HCT116 (cell line): ENCODE measurements around the gene WDR83.

Source experiments
- ATF3 ChIP-seq: IDR thresholded peaks from 2 replicates; pipeline ENCODE4 v1.6.1; 2012
- POLR2A ChIP-seq: IDR thresholded peaks from 2 replicates; pipeline ENCODE4 v1.7.0; 2011; ENCODE audit warnings: borderline replicate concordance; ENCODE audit not compliant: insufficient read depth, insufficient read length; ENCODE audit errors: extremely low read depth
- TF ChIP-seq, protein P1 (sequence below), 3 experiments: fragments of 200-600 bp in 1 of 3; sonication (generic) in 1 of 3; IDR thresholded peaks in 2 of 3; conservative IDR thresholded peaks in 1 of 3; 2 replicates each; pipeline ENCODE4 v1.5.1; 2012 to 2017; ENCODE audit warnings: low read depth in 2 of 3, low read length in 2 of 3, antibody characterized with exemption in 1 of 3, borderline replicate concordance in 1 of 3, control low read depth in 1 of 3, mild to moderate bottlenecking in 1 of 3, mixed read lengths in 1 of 3, mixed run types in 1 of 3, moderate library complexity in 1 of 3; ENCODE audit not compliant: insufficient read depth in 1 of 3

DNA sequence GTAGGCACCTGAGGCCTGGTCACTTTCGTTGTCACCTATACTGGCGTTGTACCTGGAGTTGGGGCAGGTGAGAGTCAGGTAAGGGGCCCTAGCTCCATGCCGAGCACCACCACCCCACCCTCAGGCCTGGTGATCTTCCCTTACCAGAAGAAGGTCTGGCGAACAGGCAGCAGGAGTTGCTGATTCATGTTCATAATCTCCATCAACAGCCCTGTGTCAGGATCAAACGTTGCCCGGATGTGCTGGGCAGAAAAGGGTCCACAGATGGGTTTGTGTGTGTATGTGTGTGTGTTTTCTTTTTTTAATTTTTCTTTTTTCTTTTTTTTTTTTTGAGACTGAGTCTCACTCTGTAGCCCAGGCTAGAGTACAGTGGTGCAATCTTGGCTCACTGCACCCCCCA lies 14.4 kb upstream of the WDR83 start:
- TF ChIP-seq, protein P1, sequence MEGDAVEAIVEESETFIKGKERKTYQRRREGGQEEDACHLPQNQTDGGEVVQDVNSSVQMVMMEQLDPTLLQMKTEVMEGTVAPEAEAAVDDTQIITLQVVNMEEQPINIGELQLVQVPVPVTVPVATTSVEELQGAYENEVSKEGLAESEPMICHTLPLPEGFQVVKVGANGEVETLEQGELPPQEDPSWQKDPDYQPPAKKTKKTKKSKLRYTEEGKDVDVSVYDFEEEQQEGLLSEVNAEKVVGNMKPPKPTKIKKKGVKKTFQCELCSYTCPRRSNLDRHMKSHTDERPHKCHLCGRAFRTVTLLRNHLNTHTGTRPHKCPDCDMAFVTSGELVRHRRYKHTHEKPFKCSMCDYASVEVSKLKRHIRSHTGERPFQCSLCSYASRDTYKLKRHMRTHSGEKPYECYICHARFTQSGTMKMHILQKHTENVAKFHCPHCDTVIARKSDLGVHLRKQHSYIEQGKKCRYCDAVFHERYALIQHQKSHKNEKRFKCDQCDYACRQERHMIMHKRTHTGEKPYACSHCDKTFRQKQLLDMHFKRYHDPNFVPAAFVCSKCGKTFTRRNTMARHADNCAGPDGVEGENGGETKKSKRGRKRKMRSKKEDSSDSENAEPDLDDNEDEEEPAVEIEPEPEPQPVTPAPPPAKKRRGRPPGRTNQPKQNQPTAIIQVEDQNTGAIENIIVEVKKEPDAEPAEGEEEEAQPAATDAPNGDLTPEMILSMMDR (IDR thresholded peaks at IDR 0.05 in 2 of 3, conservative IDR thresholded peaks at IDR 0.05 in 1 of 3; ENCODE audit: borderline replicate concordance in 1 of 3, insufficient read depth in 1 of 3, low read depth in 2 of 3, low read length in 2 of 3): no peak
- TF ChIP-seq POLR2A (no peak), ATF3 (no peak)
